RWPE1 (cell line): ENCODE data around the gene ZNF217.
"Not testable (repeated sequence)": the region's sequence is repeated elsewhere in the genome, so short reads cannot be mapped to it uniquely, and the experiment has no call there.

Experiments
- CTCF ChIA-PET: fragments of 350-600 bp; sonication (Branson Sonifier 250); formaldehyde crosslinking; extraction: SDS; loops from one replicate; lab custom pipeline; 2021; lab: Yijun Ruan, JAX
- POLR2A ChIA-PET: fragments of 400-600 bp; formaldehyde crosslinking; extraction: SDS; loops from one replicate; lab custom pipeline; 2020; ENCODE audit warnings: antibody characterized with exemption; ENCODE audit not compliant: low non-redundant PET; lab: Yijun Ruan, JAX
- DNase-seq: peaks from one replicate; pipeline ENCODE4 v3.0.0; 2012; ENCODE audit warnings: low spot score
- H3K27ac ChIP-seq: fragments of 450-650 bp; 2 replicates; pipeline ENCODE4 v1.5.1; 2017
- TF ChIP-seq, protein P1 (sequence below): fragments of 450-650 bp; conservative IDR thresholded peaks from 2 replicates; pipeline ENCODE4 v1.5.1; 2017; ENCODE audit warnings: low read depth, mild to moderate bottlenecking

ZNF217 gene

DNA sequence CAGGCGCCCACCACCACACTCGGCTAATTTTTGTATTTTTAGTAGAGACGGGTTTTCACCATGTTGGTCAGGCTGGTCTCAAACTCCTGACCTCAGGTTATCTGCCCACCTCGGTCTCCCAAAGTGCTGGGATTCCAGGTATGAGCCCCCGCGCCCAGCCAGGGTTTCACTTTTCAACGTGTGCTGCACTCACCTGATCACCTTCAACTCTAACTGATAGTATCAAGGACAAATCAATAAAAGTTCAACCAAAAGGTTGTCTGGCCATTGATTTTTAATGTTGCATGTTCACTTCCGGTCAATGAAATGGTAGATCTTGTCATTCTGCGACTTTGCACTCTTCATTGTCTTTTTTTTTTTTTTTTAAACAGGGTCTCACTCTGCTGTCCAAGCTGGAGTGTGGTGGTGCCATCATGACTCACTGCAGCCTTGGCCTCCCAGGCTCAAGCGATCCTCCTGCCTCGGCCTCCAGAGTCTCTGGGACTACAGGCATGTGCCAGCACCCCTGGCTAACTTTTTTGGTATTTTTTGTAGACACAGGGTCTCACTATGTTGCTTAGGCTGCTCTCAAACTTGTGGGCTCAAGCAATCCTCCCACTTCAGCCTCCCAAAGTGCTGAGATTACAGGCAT, 37.3 kb downstream of the ZNF217 start:
- TF ChIP-seq, protein P1, sequence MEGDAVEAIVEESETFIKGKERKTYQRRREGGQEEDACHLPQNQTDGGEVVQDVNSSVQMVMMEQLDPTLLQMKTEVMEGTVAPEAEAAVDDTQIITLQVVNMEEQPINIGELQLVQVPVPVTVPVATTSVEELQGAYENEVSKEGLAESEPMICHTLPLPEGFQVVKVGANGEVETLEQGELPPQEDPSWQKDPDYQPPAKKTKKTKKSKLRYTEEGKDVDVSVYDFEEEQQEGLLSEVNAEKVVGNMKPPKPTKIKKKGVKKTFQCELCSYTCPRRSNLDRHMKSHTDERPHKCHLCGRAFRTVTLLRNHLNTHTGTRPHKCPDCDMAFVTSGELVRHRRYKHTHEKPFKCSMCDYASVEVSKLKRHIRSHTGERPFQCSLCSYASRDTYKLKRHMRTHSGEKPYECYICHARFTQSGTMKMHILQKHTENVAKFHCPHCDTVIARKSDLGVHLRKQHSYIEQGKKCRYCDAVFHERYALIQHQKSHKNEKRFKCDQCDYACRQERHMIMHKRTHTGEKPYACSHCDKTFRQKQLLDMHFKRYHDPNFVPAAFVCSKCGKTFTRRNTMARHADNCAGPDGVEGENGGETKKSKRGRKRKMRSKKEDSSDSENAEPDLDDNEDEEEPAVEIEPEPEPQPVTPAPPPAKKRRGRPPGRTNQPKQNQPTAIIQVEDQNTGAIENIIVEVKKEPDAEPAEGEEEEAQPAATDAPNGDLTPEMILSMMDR, result no peak
- CTCF ChIA-PET, result interaction anchor here (1.7 kb wide), 1 partner anchor 8 kb away, joined by 5 read pairs; no protein-coding TSS in a partner anchor
- no peak for DNase-seq
- no peak overlapping the region for H3K27ac ChIP-seq
- POLR2A ChIA-PET, result no interaction called here

DNA sequence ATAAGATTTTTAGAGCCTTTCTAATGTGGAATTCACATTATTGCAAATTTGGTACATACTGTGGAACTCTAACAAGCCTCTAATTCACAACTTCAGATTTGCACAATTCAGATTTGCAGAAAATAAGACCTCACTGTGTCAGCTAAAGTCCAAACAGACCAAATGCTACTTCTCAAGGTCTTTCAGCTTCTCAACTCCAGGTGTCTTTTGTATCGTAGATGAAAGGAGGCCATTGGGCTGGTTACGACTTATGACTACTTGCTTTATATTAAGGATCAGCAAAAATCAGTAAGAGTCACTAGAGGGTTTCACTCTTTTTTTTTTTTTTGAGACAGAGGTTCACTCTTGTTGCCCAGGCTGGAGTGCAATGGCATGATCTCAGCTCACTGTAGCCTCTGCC, 37.8 kb downstream of the ZNF217 start:
- TF ChIP-seq, protein P1, result no peak
- ChIA-PET POLR2A (no interaction called here), CTCF (interaction anchor here (1.7 kb wide), 1 partner anchor 8 kb away, joined by 5 read pairs; no protein-coding TSS in a partner anchor)
- no peak for DNase-seq
- H3K27ac ChIP-seq, result no peak overlapping the region

DNA sequence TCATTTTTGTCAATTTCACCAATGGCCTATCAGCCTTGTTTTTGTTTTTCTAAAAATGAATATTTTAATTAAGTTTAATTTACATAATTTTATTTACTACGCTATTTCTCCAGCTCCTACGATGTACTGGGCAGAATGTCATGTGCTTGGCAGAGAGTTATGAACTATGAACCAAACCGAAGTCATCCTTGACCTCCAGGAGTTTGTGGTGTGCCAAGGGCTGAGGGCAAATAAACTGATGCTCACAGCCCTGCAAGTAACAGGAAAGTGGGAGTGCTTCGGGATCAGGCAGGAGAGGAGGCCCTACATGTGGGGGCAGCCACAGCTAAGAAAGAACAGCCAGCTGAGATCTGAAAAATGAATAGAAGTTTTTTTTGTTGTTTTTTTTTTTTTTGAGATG, 38.6 kb downstream of the ZNF217 start:
- ChIA-PET POLR2A (no interaction called here), CTCF (interaction anchor here (0.6 to 0.8 kb wide), 2 partner anchors 15 to 542 kb away, joined by 3 to 4 read pairs; no protein-coding TSS in a partner anchor)
- H3K27ac ChIP-seq, result no peak overlapping the region

DNA sequence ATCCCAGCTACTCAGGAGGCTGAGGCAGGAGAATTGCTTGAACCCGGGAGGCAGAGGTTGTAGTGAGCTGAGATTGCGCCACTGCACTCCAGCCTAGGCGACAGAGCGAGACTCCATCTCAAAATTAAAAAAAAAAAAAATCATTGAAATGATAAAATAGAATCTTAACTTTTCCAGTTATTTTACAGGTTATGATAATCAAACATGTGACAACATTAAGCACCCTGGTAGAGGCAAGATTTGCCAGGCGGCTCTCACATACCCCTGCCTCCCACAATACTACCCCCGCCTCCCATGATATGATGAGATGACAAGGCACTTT, 41.1 kb downstream of the ZNF217 start:
- DNase-seq, POLR2A ChIA-PET, H3K27ac ChIP-seq: not testable (repeated sequence)
- CTCF ChIA-PET, result interaction anchor here (0.7 kb wide), 2 partner anchors 86 to 363 kb away, joined by 3 to 4 read pairs; no protein-coding TSS in a partner anchor

More for the DNA sequence above, 38.6 kb downstream of the ZNF217 start:
- no peak for DNase-seq
- TF ChIP-seq, protein P1, result no peak

DNA sequence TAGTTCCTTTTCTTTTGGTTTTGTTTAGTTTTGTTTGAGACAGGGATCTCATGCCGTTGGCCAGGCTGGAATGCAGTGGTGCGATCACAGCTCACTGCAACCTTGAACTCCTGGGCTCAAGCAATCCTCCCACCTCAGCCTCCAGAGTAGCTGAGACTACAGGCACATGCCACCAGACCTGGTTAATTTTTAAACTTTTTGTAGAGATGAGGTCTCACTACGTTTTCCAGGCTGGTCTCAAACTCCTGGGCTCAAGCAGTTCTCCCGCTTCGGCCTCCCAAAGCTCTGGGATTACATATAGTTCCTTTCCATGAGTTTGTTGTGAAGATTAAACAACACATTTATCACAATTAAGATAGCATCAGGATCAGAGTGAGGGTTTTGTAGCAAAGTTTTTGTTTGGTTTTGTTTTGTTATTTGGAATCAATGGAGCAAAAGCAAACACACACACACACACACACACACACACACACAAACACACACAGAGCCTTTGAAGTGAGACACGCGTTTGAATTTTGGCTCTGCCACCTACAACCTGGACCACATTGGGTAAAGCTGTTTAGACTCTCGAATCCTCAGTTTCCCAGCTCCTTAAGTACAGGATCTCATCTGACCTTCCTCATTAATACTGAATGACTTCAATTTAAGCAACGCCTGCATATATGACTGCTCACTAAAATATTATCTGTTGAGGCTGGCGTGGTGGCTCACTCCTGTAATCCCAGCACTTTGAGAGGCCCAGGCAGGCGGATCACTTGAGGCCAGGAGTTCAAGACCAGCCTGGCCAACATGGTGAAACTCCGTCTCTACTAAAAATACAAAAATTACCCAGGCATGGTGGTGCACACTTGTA, 41.7 kb downstream of the ZNF217 start:
- DNase-seq, POLR2A ChIA-PET, H3K27ac ChIP-seq: not testable (repeated sequence)
- CTCF ChIA-PET, result interaction anchor here (0.6 to 0.7 kb wide), 4 partner anchors 9 to 1128 kb away, joined by 3 to 4 read pairs (median 3); no protein-coding TSS in a partner anchor

DNA sequence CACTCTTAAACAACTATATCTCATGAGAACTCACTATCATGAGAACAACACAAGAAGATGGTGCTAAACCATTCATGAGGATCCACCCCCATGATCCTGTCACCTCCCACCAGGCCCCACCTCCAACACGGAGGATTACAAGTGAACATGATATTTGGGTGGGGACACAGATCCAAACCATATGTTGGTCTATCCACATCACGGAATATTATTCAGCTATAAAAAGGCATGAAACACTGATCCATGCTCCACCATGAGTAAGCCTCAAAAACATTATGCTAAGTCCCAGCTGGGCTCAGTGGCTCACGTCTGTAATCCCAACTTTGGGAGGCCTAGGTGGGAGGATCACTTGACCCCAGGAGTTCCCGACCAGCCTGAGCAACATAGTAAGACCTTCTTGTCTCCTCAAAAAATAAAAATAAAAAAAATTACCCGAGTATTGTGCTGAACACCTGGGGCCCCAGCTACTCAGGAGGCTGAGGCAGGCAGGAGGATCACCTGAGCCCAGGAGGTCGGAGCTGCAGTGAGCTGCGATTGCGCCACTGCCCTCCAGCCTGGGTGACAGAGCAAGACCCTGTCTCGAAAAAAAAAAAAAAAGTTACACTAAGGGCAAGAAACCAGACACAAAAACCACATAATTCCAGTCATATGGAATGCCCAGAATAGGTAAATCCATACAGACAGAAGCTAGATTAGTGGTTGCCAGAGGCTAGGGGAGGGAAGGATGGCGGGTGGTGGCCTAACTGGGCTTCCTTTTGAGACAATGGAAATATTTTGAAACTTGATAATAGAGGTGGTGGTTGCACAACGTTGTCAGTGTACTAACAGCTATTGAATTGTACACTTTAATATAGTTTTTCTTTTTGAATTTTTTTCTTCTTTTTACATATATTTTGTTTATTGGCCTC, 43.1 kb downstream of the ZNF217 start:
- TF ChIP-seq, protein P1, result no peak
- ChIA-PET POLR2A (interaction anchor here (0.7 kb wide), 1 partner anchor 387 kb away, joined by 4 read pairs; no protein-coding TSS in a partner anchor), CTCF (interaction anchor here (0.5 to 1.0 kb wide), 6 partner anchors 21 to 1748 kb away, joined by 3 to 5 read pairs (median 4); no protein-coding TSS in a partner anchor)
- H3K27ac ChIP-seq, result no peak overlapping the region
- DNase-seq, result no peak
